HFF-Myc (cell line): ENCODE data around the gene PRTN3.

Experiments used
- DNase-seq: peaks from one replicate; pipeline ENCODE4 v3.0.0-alpha.2; 2011; ENCODE audit warnings: low read depth; ENCODE audit errors: extremely low read depth
- H3K4me3 ChIP-seq: replicated peaks from 2 replicates; pipeline ENCODE4 v1.5.1; 2011; ENCODE audit warnings: low read depth, mild to moderate bottlenecking, control low read depth, low read length
- TF ChIP-seq, protein P1 (sequence below): IDR thresholded peaks from 2 replicates; pipeline ENCODE4 v1.5.1; 2012; ENCODE audit warnings: mild to moderate bottlenecking, low read depth, low read length, control low read depth; ENCODE audit errors: missing control alignments

The PRTN3 gene

DNA sequence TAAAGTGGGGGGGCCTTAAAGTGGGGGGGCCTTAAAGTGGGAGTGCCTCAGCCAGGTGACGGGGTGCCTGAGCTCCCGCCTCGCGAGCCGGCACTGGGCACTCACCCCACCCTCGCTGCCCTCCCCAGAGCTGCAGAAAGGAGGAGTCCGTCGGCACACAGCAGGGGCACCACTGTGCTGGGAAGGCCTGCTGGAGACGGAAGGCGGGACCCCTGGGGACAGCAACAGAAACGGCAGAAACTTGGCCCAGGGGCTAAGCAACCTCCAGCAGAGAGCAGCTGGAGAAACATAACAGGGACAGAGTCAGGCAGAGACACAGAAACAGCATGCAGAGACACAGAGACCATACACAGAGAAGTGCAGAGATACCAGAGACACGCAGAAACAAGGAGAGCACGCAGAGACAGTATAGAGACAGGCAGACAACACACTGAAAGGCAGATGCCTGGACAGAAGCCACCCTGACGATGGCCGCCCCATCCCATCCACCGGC is 26.5 kb downstream of the PRTN3 start:
- TF ChIP-seq, protein P1, sequence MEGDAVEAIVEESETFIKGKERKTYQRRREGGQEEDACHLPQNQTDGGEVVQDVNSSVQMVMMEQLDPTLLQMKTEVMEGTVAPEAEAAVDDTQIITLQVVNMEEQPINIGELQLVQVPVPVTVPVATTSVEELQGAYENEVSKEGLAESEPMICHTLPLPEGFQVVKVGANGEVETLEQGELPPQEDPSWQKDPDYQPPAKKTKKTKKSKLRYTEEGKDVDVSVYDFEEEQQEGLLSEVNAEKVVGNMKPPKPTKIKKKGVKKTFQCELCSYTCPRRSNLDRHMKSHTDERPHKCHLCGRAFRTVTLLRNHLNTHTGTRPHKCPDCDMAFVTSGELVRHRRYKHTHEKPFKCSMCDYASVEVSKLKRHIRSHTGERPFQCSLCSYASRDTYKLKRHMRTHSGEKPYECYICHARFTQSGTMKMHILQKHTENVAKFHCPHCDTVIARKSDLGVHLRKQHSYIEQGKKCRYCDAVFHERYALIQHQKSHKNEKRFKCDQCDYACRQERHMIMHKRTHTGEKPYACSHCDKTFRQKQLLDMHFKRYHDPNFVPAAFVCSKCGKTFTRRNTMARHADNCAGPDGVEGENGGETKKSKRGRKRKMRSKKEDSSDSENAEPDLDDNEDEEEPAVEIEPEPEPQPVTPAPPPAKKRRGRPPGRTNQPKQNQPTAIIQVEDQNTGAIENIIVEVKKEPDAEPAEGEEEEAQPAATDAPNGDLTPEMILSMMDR, result no peak
- DNase-seq, result no peak
- H3K4me3 ChIP-seq, result no peak overlapping the region

DNA sequence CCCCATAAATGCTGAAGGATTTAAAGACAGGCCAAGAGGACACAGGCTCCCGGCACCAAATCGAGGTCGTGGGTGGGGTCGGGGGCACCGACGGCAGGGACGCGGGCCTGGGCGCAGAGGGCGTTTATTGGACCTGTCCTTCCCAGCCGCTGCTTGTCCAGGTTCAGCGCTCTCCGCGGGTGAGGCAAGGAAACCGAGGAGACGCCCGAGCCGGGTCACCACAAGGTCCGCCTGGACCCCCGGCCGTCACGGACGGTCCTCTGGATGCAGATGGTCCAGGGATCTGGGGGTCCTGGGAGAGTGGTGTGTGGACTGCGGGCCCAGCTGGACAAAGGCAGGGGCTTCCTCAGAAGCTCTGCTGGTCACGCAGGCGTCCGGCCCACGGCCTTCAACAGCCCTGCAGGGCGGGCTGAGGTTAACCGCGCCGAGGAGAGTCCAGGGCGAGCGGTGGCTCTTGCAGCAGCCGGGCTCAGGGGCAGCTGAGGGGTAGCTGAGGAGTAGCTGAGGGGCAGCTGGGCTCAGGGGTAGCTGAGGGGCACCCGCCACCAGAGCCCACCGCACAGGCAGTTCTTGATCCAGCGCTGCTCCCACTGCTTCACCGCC is 27.2 kb downstream of the PRTN3 start:
- DNase-seq, result no peak
- H3K4me3 ChIP-seq, result no peak overlapping the region
- TF ChIP-seq, protein P1, result no peak

DNA sequence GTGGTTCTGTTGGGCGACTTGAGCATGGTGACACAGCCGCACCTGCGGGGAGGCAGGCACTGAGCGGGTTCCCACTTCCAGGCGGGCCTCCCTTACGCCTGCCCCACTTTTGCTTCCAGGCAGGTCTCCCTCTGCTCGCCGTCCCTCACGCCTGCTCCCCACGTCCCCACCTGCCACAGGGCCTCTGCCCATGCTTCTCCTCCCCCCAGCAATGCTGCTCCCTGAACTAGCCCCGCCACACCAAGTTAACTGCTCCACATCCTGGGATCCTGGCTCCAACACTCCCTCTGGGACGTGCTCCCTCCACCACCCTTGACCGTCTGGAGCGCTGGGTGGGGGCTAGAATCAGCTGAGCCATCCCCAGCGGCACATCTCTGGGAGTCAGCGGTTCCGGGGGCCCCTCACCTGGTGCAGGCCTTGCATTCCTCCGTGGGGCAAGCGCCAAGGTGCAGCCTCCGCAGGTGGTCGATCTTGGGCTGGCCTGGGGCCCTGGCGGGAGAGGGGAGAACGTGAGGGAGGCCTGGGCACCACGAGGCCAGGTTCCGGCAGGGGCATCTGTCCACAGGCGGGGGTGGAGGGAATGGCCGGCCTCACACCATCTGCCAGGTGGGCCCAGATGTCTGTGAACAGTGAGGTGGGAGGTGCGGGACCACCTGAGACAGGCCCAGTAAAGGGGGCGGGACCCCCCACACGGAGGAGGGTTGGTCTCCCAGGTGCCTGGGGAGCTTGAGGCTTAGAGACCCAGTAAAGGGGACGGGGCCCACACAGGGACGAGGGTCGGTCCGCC is 27.9 kb downstream of the PRTN3 start:
- no peak overlapping the region for H3K4me3 ChIP-seq
- DNase-seq, result no peak
- TF ChIP-seq, protein P1, result no peak

DNA sequence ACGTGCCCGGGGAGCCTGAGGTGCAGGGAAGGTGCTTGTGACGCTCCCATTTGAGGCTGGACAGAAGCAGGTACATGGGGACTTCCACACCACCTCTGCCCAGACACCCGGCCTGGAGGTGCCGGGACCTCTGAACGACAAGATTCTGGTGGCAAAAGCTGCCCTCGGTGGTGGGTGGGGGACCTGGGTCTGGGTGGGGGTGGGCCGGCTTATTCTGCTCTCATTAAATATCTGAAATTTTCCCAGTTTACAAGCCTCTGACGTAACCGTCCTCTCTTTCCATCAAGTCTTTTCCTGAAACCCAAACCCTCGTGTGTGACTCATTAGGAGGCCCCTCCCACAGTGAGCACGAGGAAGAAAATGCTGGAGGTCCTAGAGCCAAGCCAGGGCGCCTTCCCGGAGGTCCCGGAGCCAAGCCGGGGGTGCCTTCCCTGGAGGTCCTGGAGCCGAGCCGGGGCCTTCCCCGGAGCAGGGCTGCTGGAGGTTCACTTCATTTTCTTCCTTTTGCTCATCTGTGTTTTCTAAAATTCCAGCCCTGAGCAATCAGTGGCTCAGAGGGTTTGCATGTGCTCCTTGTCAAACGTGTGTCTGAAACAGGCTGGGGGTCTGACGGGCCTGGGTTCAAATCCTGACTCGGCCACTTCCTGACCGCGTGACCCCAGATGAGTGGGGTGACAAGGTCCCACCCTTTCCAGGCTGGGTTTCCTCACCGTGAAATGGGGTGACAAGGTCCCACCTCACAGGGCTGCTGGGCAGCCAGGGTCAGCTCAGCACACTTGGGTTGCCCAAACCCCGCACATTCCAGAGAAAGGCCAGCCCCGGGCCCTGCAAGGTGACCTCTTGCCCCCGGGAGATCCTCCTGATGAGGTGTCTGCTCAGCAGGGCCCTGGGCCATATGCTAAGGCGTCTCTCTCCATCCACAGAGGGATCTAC is 28.7 kb downstream of the PRTN3 start:
- 0 out of 2 replicates have a peak overlapping the region, but pooled peaks have one; percentile 2 for H3K4me3 ChIP-seq
- peak; percentile 90 for DNase-seq

DNA sequence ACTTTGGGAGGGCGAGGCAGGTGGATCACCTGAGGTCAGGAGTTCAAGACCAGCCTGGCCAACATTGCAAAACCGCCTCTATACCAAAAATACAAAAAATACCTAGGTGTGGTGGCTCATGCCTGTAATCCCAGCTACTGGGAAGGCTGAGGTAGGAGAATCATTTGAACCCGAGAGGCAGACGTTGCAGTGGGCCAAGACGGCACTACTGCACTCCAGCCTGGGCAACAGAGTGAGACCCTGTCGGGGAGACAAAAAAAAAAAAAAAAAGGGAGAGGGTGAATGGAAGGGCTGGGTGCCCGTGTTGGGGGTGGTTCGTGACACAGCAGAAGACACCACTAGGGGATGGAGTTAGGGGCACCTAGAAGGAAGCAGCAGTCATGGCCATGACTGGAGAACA is 29.5 kb downstream of the PRTN3 start:
- DNase-seq, result no peak
- TF ChIP-seq, protein P1, result no peak
- H3K4me3 ChIP-seq, result no peak overlapping the region

More for the DNA sequence above, 28.7 kb downstream of the PRTN3 start:
- TF ChIP-seq, protein P1, result no peak

DNA sequence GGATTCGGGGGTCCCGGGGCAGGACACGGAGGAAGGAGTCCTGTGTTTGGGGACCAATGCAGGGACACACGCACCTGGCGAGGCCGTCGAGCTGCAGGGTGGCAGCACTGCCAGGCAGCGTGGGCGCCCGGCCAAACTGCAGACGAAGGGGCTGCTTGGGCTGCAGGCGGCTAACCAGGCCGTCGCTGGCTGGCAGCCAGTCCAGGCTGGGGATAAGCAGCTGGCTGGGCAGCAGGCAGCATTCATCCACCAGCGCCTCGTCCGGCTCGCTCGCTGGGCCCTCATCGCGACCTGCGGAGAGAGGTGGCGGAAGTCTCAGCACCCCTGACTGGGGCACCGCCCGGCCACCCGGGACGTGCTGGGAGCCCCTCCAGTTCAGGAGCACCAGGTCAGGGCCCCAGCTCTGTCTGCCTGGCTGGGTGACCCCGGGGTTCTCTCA is 30.2 kb downstream of the PRTN3 start:
- no peak overlapping the region for H3K4me3 ChIP-seq
- TF ChIP-seq, protein P1, result no peak
- DNase-seq, result no peak
